HG03108 (cell line): Measurements from ENCODE around the gene GNG12.

Experiments
- ATAC-seq: cut with Tn5 transposase; IDR thresholded peaks from one replicate; pipeline ENCODE4 v1.9.1; 2021; ENCODE audit warnings: moderate library complexity; ENCODE audit not compliant: unreplicated experiment

GNG12 gene

DNA sequence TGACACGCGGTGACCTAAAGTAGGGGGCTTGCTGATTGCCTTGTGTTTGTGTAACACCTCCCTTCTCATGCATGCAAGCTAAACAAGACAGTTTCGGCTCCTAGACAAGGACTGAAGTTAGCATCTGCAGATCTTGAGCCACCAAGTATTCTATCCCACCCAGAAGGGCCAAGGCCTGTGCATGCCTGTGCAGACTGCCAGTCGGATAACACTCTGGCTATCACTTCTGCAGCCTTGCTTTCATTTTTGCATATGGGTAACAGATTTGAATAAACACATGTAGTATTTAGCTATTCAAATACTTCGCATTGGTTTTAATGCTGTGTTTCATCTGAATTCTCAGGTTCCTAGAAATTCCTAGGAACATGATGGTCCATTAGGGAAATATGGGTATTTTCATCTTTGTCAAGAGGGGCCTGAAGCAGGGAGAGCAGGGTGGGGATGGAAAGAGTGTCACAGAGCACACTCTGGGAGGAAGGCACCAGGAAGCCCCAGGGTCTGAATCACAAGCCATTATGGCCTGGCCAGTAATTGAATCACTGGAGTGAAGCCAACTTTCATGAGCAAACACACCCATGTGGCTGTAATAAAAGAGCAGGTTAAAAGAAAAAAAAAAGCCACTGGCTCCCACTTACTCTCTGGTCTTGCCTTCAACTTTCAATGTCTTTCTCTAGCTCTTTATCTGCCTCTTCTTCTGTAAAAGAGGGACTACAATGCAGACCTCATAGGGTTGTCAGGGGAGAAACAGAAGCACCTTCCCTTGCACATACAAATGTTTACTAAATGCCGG is 120.0 kb downstream of the GNG12 start:
- ATAC-seq = no peak

DNA sequence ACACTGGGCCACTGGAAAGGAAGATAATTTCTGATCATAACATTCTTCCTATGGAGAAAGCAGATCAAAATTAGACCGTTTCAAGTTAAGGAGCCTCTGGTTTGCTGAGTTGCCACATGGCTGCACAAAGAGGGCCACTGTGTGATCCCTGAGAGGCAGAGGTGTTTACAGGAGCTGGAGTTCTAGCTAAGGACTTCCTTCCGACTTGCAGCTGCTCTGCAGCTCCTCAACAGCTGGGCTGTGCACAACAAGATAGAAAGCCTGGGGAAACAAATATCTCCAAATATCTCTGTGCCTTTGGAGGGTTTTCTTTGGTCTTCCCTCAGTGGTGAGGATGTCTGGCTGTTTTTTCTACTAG is 121.4 kb downstream of the GNG12 start:
- peak; percentile 67 for ATAC-seq

GRCh38 chr1:67711158-67711854 is 122.0 kb downstream of the GNG12 start:
- ATAC-seq = peak; percentile 18

DNA sequence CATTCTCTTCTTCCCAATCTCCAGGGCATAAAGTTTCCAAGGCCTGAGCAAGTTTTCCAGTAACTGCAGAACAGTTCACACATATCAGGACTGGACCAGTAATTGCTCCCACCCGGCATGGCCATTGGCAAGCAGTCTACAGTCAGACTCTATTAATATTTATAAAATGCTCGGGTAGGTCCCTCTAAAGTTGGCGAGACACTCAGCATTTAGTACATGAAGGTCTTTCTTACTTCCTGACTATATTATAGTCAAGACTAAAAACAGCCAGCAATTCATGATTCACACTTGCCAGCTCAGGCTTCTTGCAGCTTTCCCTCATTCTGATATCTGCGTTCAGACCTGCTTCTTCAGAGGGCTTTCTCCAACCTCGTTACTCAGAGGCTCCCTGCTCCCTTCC is 122.8 kb downstream of the GNG12 start:
- no peak for ATAC-seq

DNA sequence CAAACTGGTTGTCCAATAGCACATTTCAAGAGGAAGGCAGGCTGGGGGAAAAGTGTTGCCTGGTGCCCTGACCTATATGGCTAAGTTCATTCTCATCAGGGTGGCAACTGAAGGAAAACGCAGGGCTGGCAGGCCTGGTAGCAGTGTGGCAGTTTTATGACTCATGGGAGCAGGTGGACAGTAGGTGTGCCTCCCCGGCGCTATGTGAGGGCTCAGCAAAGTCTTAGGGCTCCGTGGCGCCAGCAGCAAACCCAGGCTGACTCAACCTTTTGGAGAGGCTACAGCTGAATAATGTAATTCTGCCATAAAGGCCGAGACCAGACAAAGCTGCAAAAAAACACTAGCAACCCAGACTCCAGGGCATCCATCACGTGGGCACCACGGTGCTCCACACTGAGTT is 124.7 kb downstream of the GNG12 start:
- ATAC-seq = no peak

- ATAC-seq = no peak
These were observed 127.4 kb downstream of the GNG12 start for GRCh38 chr1:67705735-67706453.

GRCh38 chr1:67704351-67704750 is 128.9 kb downstream of the GNG12 start:
- no peak for ATAC-seq

- ATAC-seq = no peak
These were observed 131.4 kb downstream of the GNG12 start for GRCh38 chr1:67701876-67702275.

DNA sequence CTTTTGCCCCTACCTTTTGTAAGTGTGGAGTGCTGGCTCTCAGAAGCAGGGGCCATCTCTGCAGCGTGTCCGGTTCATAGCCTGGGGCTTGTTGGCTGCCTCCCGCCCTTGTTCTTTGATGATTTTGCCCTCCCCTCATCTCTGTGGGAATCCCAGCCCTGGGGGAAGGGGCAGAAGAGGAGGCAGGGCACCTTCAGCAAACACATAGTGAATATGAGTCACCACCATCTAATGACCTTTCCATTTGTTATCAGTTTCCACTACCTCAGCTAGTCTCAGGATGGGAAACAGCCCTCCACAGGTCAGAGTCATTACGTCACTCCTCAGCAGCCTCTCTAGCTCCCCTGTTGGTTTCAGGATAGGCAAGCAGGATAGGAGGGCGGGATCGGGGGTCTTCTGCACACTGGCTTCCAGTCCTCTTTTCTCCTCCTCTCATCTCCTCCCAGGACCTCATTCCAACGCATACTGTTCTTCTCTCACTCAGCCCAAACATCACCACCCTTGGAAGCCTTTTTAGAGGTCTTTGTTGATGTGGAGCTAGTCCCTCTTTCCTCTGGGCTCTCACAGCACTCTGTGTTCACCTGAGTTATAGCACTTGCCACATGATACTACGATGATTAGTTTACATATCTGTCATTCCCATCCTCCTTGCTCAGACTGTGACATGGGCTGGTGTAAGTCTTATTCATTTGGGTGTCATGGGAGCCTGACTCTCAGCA is 132.4 kb downstream of the GNG12 start:
- no peak for ATAC-seq

GRCh38 chr1:67700220-67700619 is 133.0 kb downstream of the GNG12 start:
- no peak for ATAC-seq

DNA sequence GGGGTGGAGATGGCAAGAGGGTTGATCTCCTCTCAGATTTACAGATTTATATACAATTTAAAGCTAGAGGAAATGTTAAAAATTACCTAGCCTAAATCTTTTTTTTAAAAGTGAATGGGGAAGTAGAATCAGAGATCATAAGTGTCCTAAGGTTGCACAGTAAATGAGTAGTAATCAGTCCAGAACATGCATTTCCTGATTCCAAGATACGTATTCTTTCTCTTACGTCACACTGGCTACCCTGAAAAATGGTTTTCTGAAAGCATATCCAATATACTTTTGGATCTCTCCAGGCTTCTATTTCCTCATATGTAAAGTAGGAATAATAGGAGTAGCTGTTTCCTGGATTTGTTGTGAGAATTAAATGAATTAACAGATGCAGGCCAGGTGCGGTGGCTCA is 136.6 kb downstream of the GNG12 start:
- ATAC-seq = no peak

DNA sequence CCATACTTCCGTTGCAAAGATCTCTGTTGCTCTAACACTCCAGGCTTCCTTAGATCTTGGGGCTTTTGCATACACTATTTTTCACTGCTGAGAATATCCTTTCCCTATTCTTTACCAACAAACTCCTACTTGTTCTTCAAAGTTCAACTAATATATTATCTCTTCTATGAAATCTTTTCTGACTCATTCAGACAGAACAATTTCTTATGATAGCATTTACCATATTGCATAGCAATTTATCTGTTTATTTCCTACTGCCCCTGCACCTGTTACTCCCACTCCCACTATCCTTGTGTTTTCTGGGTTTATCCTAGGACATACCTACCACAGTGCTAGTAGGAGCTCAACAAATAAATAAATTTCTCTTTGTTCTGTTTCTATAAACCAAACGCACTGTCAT is 137.3 kb downstream of the GNG12 start:
- no peak for ATAC-seq

GRCh38 chr1:67691712-67692111 is 141.6 kb downstream of the GNG12 start:
- no peak for ATAC-seq

GRCh38 chr1:67690411-67690810 is 142.9 kb downstream of the GNG12 start:
- no peak for ATAC-seq

GRCh38 chr1:67690018-67690363 is 143.3 kb downstream of the GNG12 start:
- ATAC-seq = no peak

- no peak for ATAC-seq
These were observed 143.8 kb downstream of the GNG12 start for GRCh38 chr1:67689267-67690017.

GRCh38 chr1:67688526-67689219 is 144.6 kb downstream of the GNG12 start:
- no peak for ATAC-seq

DNA sequence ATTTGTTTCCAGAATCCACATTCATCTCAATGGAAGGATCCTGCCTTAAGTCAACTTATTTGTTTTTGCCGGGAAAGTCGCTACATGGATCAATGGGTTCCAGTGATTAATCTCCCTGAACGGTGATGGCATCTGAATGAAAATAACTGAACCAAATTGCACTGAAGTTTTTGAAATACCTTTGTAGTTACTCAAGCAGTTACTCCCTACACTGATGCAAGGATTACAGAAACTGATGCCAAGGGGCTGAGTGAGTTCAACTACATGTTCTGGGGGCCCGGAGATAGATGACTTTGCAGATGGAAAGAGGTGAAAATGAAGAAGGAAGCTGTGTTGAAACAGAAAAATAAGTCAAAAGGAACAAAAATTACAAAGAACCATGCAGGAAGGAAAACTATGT is 145.6 kb downstream of the GNG12 start:
- no peak for ATAC-seq

DNA sequence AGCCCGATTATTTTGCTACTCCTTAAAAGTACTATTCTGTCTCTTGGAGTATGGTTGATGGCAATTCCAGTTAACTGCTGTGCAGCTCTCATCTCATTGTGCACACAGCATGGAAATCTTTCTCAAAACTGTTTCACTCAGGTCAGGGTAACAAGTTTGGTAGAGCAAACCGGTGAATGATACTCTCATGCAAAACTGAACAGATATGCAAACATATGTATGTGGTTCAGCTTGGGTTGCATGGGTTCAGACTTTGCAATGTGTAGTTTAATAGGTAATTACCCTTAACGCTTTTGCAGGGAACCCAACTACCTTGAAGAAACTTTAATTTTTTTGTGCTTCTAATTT is 146.1 kb downstream of the GNG12 start:
- ATAC-seq = no peak
